Neural crest cell (in vitro differentiated cells): ENCODE results near the gene MRC1. TPM values are rescaled to one million over a fixed set of nuclear protein-coding genes. Genes with fewer than 3 reads are reported as not detected.

Source experiments
- DNase-seq: peaks from one replicate; pipeline ENCODE4 v3.0.0; 2021; ENCODE audit warnings: low read depth, mixed read lengths, low spot score
- H3K27ac Mint-ChIP-seq: one replicate; pipeline ENCODE4 v1.8.0; 2021; ENCODE audit warnings: mild to moderate bottlenecking, mixed read lengths; ENCODE audit not compliant: unreplicated experiment
- H3K27me3 Mint-ChIP-seq: 2 replicates; pipeline ENCODE4 v1.8.0; 2021; ENCODE audit warnings: low read depth, mild to moderate bottlenecking, mixed read lengths
- H3K36me3 Mint-ChIP-seq: 2 replicates; pipeline ENCODE4 v1.8.0; 2021; ENCODE audit warnings: low read depth, mild to moderate bottlenecking, mixed read lengths
- H3K4me1 Mint-ChIP-seq: 2 replicates; pipeline ENCODE4 v1.8.0; 2021; ENCODE audit warnings: mixed read lengths
- H3K4me3 Mint-ChIP-seq: one replicate; pipeline ENCODE4 v1.8.0; 2021; ENCODE audit warnings: mild to moderate bottlenecking, mixed read lengths
- H3K9me3 Mint-ChIP-seq: 2 replicates; pipeline ENCODE4 v1.8.0; 2021; ENCODE audit warnings: mixed read lengths
- CTCF ChIP-seq: fragments of 200-600 bp; sonication (generic); conservative IDR thresholded peaks from 2 replicates; pipeline ENCODE4 v1.5.0; 2021; ENCODE audit warnings: antibody characterized with exemption, mild to moderate bottlenecking
- long read RNA-seq: library from polyadenylated mRNA; unstranded; transcript quantifications from one replicate; pipeline ENCODE4 v2.0.0, GENCODE V29; 2020
- total RNA-seq: library from RNA; stranded (reverse); gene quantifications from 2 replicates; pipeline ENCODE4 v1.2.1, GENCODE V29; 2021

Gene MRC1
- not detected in 2 replicates for total RNA-seq
- long read RNA-seq, result 0 reads

- Mint-ChIP-seq H3K36me3 (no peaks in the 10 kb centered on the region), H3K27ac (peak within 1 kb of the TSS; percentile 23), H3K4me3 (no peak within 1 kb of the TSS), H3K9me3 (no peaks in the 10 kb centered on the region), H3K4me1 (no peaks in the 10 kb centered on the region), H3K27me3 (no peaks in the 10 kb centered on the region)
- TF ChIP-seq CTCF, result no peak
- no peak for DNase-seq
These were observed at the start of gene MRC1 for GRCh38 chr10:17808971-17809841. MRC1 (plus strand) TSS chr10:17809348; CDS start chr10:17809466, 118 bp downstream.

DNA sequence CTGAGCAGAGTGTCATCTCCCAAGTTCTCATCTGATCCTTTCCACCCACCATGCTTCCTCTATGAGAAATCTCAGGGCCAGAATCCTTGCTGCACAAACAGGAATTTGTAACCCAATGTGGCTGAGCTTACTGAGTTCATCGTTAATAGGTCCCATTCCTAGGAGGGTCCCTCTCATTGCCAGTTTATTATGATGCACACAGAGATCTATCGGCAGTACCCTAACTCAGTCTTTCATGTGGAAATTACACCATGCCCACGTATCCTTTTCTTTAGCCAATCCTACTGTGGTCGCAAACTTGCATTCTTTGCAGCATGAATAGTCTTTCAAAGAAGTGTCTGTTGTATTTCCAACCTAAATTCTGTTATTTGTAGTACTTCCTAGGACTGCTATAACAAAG, 45.0 kb upstream of the MRC1 start:
- Mint-ChIP-seq H3K27ac (no peak overlapping the region), H3K27me3 (peaks cover 2% of the 10 kb centered on the region), H3K4me1 (no peaks in the 10 kb centered on the region), H3K9me3 (peaks cover 7% of the 10 kb centered on the region), H3K36me3 (no peaks in the 10 kb centered on the region), H3K4me3 (no peak overlapping the region)
- no peak for TF ChIP-seq CTCF
- DNase-seq, result no peak

DNA sequence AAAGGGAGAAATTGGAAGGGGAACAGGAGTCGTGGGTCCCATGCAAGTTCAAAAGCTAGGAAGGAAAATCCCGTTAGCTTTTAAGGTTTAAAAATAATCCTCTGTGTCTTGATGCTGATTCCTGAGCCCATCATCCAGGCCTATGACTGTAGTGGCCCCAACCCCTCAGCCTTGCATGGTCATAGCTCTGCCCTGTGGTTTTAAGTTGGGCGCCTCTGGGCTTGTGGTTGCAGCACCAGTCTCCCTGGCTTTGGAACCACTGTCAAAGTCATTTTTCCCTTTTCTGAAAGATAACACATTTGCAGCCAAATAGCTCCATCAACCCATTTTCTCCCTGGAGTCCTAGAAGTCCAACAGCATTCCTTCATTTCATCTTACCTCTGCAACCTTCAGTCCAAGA, 43.5 kb upstream of the MRC1 start:
- Mint-ChIP-seq H3K4me1 (no peaks in the 10 kb centered on the region), H3K27ac (no peak overlapping the region), H3K36me3 (no peaks in the 10 kb centered on the region), H3K27me3 (peaks cover 2% of the 10 kb centered on the region), H3K4me3 (no peak overlapping the region), H3K9me3 (peaks cover 7% of the 10 kb centered on the region)
- DNase-seq, result no peak
- no peak for TF ChIP-seq CTCF

DNA sequence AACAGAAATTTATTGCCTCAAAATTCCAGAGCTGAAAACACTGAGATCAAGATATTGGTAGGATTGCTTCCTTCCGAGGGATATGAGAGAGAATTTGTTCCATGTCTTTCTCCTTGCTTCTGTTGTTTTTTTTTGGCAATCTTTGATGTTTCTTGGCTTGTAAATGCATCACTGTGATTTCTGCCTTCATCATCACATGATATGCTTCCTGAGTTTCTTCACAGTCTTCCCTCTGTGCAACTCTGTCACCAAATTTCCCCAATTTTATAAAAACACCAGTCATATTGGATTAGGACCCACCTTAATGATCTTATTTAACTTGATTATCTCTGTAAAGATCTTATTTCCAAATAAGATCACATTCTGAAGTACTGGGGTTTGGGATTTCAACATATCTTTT, 42.4 kb upstream of the MRC1 start:
- no peak for DNase-seq
- no peaks in the 10 kb centered on the region for H3K36me3 Mint-ChIP-seq
- H3K4me1 Mint-ChIP-seq, result no peaks in the 10 kb centered on the region
- TF ChIP-seq CTCF, result no peak
- H3K9me3 Mint-ChIP-seq, result peaks cover 7% of the 10 kb centered on the region
- H3K27ac Mint-ChIP-seq, result no peak overlapping the region
- peaks cover 2% of the 10 kb centered on the region for H3K27me3 Mint-ChIP-seq
- no peak overlapping the region for H3K4me3 Mint-ChIP-seq

GRCh38 chr10:17768496-17768895, 40.7 kb upstream of the MRC1 start:
- no peak overlapping the region for H3K27ac Mint-ChIP-seq
- TF ChIP-seq CTCF, result no peak
- DNase-seq, result no peak
- peaks cover 2% of the 10 kb centered on the region for H3K27me3 Mint-ChIP-seq
- no peaks in the 10 kb centered on the region for H3K36me3 Mint-ChIP-seq
- H3K4me1 Mint-ChIP-seq, result no peaks in the 10 kb centered on the region
- no peak overlapping the region for H3K4me3 Mint-ChIP-seq
- H3K9me3 Mint-ChIP-seq, result peaks cover 7% of the 10 kb centered on the region
